Tongue (tissue), 2 donors: Measurements from ENCODE around the gene TTBK1. TPM values are rescaled to one million over a fixed set of nuclear protein-coding genes. Genes with fewer than 3 reads are reported as not detected.
"Not testable (repeated sequence)": the region's sequence is repeated elsewhere in the genome, so short reads cannot be mapped to it uniquely, and the experiment has no call there.

Source experiments
- DNase-seq: peaks from one replicate; pipeline ENCODE4 v3.0.0-alpha.2; 2015
- total RNA-seq: library from RNA; depleted of rRNA; stranded (reverse); fragments of >200 nt; gene quantifications from one replicate; pipeline ENCODE4 v1.2.3, GENCODE V29; 2014

Gene TTBK1
- total RNA-seq, 1 donor from 2014 or later, result 0.10 TPM

DNA sequence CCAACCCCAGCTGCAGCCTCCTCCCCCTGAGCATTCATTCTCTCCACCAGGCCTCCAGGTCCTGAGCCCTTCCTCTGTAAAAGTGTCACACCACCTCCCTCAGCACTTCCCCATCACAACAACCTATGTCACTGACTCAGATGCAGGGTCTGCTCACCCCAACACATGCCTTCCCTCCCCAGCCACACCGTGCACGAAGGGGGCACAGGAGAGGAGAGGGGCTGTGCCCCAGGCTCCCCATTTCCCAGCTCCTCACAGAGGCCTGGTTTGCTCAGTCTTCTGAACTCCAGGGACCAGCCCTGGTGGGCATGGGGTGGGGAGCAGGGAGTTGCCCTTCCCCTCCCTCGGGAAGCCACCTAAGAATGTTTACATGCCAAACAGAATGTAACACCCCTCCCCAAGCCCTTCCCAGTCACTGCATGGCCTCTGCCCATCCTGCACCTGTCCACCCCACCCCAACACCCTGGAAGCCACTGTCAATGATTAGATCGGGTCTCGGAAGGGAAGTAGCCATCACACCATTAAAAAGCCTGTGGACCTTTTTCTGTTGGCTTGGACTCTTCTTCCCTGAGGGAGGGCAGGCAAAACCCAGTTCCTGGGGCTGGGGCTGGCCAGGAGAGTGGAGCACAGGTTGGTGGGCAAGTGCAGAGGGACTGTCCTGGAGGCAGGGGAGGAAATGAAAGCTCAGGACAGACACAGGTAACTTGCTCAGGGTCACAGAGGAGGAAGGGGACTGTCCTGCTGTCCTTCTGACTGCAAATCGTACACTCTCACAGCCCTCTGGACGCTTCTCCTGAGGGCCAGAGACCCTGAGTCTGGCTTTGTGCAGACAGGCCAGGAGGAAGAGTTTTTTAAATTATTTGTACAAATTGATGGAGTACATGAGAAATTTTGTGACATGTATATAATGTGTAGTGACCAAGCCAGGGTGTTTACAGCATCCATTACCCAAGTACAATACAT lies 44.7 kb downstream of the TTBK1 start:
- no peak for DNase-seq

DNA sequence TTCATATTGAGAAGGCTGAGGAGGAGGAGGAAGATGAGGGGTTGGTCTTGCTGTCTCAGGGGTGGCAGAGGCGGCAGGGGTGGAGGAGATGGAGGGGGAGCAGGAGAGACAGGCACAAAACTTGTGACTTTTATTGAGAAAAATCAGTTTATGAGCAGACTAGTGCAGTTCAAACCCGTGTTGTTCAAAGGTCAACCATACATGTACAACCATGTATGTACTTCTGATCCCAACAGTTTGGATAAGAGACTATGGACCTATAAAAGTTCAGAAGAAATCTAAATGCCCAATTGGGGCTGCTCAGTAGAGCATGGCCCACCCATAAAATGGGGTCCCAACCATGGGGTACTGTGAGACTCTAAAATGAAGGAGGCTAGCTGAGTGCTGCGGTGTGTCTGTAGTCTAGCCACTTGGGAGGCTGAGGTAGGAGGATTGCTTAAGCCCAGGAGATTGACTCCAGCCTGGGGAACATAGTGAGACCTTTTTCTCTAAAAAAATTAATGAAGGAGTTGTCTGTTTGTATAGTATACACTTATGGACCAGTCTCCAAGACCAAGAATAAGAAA lies 47.1 kb downstream of the TTBK1 start:
- no peak for DNase-seq

DNA sequence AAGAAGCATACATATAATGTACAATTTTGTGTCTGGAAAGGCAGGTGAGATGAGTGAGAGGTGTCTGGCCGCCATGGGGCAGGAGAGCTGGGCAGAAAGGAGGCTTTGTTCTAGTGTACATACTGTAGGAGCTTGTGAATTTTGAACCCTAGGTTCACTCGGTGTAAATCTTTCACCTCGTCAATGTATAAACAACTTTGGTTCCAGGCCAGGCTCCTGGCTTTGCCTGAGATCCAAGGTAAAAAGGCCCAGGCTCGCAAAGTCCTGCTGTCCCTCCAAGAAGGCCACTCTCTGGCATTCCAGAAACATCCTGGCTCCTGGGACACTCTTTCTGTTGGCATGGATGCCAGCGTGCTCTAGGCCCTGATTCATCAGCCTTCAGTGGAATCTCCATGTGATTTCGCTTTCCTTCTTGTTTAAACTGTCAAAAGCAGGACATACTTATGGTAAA lies 47.6 kb downstream of the TTBK1 start:
- no peak for DNase-seq

DNA sequence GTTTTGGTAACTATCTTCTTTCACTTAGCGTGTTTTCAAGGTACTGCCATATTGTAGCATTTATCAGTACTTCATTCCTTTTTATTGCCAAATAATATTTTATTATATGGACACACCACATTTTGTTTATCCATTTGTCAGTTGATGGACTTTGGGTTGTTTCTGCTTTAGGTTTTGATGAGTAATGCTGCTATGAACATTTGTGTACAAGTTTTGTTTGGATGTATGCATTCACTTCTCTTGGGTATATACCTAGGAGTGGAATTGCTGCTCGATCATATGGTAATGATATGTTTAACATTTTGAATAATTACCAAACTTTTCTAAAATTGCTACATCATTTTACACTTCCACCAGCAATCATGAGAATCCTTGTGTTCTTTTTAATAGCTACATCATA lies 48.4 kb downstream of the TTBK1 start:
- no peak for DNase-seq

DNA sequence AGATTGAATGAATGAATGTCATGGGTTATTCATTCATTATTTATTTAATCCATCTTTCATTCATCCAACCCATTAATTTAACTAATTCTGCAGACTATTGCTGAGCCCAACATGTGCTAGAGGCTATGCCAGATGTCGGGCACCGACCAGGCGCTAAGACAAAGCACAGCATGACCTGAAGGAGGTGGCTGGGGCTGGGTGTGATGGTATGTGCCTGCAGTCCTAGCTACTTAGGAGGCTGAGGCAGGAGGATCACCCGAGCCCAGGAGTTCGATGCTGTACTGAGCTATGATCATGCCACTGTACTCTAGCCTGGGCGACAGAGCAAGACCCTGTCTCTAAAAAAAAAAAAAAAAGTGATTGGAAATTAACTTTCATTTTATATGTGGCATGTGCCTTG lies 49.1 kb downstream of the TTBK1 start:
- DNase-seq, result no peak

DNA sequence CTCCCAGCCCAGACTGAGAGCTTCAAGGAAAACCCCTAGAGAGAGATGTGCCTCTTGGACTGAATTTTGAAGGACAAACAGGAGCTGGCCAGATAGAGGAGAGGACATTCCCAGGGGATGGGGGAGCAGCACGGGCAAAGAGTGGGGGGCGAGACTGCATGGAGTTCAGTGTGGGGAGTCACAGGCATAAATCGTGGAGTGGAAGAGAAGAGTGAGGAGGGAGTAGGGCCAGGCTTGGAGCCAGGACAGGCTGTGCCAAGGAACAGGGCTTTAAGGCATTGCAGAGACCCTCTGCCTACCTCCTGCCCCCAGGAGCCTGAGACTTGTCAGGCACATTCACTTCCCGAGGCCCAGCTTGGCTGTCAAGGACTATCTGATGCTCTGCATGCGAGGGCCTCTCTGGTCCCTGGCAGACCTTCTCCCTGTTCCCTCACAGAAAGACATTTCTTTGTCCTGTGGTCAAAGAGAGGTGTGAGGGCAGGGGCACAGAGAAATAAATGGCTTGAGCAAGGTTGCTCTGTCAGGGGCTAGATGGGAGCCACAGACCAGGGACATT lies 49.6 kb downstream of the TTBK1 start:
- no peak for DNase-seq

DNA sequence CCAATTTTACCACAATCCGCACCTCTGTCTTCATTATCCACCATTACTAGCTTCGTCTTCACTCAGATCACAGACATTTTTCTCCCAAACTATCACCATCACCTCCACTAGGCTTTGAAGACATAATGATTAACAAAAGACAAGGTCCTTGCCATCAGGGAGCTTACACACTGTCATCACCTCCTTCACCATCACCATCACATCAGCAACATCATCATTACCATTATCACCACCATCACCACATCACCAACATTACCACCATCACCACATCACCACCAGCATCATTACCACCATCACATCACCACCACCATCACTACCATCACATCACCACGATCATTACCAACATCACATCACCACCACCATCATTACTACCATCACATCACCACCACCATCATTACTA lies 50.4 kb downstream of the TTBK1 start:
- DNase-seq, result no peak

DNA sequence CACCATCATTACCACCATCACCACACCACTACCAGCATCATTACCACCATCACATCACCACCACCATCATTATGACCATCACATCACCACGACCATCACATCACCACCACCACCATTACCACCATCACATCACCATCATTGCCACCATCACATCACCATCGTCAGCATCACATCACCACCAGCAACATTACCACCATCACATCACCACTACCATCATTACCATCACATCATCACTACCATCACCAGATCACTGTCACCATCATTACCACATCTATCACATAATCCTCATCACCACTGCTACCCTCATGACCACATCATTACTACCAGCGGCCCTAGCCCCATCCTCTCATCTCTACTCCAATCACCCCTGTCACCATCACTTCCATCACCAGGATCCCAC lies 51.3 kb downstream of the TTBK1 start:
- DNase-seq, result no peak

DNA sequence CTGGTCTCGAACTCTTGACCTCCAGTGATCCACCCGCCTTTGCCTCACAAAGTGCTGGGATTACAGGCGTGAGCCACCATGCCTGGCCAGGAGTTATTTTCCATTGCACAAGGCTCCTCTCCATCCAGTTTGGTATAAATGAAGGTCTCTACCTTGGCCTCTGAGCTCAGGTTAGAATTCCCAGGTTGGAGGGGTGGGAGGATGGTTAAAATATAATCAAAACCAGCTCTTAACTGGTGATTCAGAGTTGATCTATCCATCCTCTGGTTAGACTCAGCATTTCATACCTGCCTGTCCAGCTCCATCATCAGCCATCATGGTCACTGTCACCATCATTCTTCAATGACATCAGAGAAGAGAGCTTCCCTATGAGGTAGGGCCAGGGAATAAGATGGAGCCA lies 52.2 kb downstream of the TTBK1 start:
- no peak for DNase-seq

DNA sequence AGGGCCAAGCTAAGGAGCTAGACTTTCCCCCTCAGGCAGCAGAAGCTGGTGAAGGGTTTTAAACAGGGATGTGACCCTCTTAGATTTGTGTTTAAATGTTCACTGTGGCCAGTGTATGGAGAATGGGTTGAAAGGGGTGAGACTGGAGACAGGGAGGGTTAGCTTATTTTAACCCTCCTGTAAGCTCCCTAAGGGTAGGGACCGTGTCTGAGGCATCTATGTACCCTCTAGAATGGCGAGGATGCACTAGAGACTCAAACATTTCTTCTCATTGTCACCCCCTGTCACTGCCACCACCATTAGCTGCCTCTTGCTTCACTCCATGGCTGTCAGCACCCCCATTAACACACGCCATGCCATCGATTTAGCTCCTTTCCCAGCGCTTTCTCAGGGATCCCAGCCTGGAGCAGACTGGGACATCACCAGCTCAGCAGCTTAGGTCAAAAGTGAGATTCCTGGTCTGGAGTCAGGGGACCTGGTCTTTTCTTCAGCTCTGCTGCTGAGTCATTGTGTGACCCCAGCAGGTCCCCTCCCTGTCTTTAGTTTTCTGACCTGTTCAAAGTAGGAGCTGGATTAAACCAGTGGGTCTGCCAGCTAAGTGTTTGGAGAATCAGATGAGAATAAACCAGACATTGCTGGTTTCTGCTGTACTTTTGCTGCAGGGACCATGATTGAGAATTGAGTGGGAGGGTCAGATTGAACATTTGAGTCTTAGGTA lies 53.7 kb downstream of the TTBK1 start:
- no peak for DNase-seq

DNA sequence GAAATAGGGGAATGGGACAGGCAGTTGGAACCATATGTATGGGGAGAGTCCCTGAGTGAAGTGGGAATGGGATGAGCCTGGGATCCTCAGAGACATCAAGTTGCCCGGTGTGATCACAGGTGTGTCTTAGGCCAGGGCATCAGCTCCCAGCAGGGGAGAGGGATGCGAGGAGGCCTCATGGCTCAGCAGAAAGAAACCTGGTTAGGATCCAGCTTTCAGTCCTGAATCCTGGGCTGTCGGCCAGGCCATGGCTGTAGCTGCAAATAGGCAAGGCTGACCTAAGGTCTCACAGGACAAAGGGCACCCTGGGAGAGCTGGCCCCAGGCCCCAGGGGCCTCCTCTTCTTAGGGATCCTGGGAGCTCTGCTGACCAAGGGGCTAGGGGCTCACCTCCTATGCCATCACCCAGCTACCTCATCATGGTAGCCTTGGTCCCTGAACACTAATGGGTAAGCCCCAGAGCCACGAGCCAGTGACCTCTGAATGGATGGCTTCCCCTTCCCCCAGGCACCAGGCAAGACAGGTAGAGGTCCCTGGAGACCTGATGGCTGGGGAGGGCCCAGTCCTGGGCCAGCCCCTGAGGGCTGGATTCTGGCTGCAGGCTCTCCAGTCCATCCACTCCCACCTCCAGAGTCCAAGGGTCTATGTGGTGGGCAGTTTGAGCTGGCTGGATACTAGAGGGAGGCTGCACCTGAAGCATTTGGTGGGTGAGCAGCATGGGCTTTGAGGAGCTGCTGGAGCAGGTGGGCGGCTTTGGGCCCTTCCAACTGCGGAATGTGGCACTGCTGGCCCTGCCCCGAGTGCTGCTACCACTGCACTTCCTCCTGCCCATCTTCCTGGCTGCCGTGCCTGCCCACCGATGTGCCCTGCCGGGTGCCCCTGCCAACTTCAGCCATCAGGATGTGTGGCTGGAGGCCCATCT lies 54.6 kb downstream of the TTBK1 start, which contains the start of gene SLC22A7:
TSS of gene SLC22A7 (plus strand) at position 617 of the 921 bp plus-strand sequence. CDS start at position 716, 99 bp downstream.
- DNase-seq, result no peak

DNA sequence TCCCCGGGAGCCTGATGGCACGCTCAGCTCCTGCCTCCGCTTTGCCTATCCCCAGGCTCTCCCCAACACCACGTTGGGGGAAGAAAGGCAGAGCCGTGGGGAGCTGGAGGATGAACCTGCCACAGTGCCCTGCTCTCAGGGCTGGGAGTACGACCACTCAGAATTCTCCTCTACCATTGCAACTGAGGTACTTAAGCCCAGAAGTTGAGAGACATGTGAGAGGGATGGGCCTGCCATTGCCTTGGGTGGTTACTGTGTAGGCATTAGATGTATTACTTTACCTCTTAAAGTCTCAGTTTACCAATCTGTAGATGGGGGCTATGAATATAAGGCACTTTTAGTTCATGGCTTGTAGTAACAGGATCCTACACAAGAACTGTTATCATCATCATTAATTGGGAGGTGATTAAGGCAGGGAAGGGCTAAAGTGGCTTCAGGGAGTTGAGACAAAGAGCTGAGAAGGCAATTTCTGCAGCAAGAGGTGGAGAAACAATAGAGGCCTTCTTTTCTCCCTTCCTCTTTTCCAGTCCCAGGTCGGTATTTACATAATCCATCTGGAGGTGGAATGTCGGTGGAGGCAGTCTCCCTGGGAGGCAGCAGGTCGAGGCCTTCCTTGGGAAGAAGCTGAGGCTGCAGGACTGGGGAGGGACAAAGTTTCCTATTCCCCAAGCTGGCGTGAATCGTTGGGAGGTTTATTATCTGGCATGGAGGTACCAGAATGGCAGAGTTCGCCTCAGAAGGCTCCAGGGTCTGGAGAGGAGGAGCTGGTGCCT lies 55.5 kb downstream of the TTBK1 start:
- DNase-seq, result no peak

DNA sequence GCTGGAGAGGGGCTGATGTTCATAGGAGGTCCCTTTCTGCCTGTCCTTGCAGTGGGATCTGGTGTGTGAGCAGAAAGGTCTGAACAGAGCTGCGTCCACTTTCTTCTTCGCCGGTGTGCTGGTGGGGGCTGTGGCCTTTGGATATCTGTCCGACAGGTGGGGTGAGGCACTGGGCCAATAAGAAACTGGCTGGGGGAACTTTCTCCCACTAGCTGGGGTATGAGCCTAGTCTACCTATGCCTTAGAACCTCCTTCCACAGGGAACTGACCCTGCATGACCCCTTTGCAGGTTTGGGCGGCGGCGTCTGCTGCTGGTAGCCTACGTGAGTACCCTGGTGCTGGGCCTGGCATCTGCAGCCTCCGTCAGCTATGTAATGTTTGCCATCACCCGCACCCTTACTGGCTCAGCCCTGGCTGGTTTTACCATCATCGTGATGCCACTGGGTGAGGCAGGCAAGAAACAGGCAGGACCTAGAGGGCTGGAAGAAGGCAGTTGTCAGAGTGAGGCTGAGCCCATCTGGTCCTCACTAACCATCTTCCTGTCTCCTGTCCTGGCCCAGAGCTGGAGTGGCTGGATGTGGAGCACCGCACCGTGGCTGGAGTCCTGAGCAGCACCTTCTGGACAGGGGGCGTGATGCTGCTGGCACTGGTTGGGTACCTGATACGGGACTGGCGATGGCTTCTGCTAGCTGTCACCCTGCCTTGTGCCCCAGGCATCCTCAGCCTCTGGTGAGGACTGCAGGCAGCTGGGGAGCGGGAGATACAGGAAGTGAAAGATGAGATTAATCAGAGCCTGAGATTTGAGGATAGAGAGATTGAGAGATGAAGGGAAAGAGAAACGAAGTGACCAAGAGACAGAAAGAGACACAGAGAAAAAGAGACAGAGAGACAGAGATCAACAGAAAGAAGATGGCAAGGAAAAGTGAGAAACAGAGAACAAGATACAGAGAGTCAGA lies 56.3 kb downstream of the TTBK1 start:
- no peak for DNase-seq

DNA sequence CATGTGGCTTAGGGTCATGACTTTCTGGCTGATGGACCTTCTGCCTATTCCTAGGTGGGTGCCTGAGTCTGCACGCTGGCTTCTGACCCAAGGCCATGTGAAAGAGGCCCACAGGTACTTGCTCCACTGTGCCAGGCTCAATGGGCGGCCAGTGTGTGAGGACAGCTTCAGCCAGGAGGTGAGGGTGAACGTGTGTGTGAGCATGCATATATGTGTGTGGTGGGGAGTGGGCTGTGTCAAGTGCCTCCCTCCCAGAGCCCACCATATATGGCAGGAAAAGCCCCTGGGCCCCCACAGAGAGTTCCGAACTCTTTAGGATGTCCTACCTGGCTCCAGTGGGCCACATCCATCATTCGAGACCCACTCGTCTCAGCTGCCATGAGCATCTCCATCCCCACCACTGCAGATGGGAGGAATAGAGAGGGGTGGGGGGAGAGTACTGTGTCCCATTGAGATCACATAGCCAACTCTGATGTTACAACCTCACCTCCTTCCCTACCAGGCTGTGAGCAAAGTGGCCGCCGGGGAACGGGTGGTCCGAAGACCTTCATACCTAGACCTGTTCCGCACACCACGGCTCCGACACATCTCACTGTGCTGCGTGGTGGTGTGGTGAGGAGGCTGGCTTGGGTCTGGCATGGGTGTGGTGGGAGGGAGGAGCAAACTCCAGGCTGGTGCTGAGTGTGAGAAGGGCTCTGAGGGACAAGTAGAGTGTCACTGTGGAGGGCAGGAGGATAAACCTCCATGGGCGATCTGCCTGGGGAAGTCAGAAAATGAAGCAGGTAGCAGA lies 58.0 kb downstream of the TTBK1 start:
- no peak for DNase-seq

DNA sequence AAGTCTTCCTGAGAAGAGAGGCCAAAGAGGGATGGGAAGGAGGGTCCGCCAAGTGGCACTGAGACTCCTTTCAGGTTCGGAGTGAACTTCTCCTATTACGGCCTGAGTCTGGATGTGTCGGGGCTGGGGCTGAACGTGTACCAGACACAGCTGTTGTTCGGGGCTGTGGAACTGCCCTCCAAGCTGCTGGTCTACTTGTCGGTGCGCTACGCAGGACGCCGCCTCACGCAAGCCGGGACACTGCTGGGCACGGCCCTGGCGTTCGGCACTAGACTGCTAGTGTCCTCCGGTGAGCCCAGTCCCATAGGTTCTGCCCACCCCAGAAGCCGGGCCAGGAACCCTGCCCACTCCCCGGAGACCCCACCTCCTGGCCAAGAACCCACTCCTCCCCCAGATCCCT lies 58.8 kb downstream of the TTBK1 start:
- DNase-seq, result no peak

DNA sequence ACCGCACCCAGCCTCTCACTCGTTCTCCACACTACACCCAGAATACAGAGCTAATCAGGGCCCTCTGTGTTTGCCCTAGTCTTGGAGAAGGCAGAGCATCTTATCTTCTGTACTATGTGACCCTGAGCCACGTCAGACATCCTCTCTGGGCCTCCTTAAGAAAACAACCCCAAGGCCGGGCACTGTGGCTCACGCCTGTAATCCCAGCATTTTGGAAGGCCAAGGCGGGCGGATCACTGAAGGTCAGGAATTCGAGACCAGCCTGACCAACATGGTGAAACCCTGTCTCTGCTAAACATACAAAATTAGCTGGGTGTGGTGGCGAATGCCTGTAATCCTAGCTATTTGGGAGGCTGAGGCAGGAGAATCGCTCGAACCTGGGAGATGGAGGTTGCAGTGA lies 59.7 kb downstream of the TTBK1 start:
- not testable (repeated sequence) for DNase-seq

DNA sequence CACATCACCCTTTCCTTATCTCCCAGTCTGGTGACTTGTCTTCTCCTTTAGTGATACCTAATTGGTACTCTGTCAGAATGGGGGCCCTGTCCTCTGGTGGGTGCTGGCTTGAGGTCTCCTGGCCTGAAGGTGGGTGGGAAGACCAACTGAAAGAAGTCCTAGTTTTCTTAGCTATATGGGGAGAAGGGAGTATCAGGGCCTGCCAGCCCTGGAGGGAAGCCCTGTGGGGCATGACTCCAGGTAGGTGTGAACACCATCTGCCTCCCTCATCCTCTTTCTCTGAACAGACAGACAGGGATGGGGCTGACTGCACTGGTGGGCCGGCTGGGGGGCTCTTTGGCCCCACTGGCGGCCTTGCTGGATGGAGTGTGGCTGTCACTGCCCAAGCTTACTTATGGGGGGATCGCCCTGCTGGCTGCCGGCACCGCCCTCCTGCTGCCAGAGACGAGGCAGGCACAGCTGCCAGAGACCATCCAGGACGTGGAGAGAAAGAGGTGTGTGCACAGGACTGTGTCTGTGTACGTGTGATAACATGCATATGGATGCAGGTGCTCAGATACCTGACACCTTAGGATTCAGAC lies 60.6 kb downstream of the TTBK1 start:
- no peak for DNase-seq

DNA sequence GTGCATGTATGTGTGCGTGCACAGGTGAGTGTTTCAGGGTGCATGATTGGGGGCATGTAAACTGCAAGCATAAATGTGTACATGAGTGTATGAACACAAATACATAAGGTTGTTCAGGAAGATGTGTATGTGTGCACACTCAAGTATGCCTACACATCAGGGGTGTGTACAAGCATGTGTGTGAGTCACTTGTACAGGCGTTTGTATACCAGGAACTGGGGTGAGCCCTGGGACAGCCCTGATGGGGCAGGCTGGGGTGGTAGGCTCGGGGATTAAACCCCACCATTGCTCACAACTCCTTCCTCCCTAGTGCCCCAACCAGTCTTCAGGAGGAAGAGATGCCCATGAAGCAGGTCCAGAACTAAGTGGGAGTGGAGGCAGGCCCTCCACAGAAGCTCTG lies 61.1 kb downstream of the TTBK1 start:
- no peak for DNase-seq
